ENCODE measurements around the gene SLC16A12.

- TF ChIP-seq USF1 (CRISPR knock-in tag; IDR thresholded peaks at IDR 0.05), result no peak
- no peak for TF ChIP-seq ATF3 (CRISPR knock-in tag; conservative IDR thresholded peaks at IDR 0.05)
- no peak for TF ChIP-seq STAT6 (CRISPR knock-in tag; conservative IDR thresholded peaks at IDR 0.05; ENCODE audit: low read depth)
- no peak for TF ChIP-seq CTCF (IDR thresholded peaks at IDR 0.05)
- no peak for TF ChIP-seq JUN (CRISPR knock-in tag; IDR thresholded peaks at IDR 0.05)
- no peak for TF ChIP-seq SP1 (CRISPR knock-in tag; conservative IDR thresholded peaks at IDR 0.05)
- TF ChIP-seq CBFB (CRISPR knock-in tag; IDR thresholded peaks at IDR 0.05; ENCODE audit: low read depth), result no peak
- no peak for TF ChIP-seq TCF7 (CRISPR knock-in tag; IDR thresholded peaks at IDR 0.05; ENCODE audit: low read depth)
- TF ChIP-seq GRHL2 (CRISPR knock-in tag; IDR thresholded peaks at IDR 0.05; ENCODE audit: insufficient replicate concordance, severe bottlenecking), result no peak
- no peak for TF ChIP-seq ZNF232 (CRISPR knock-in tag; IDR thresholded peaks at IDR 0.05)
- no peak for TF ChIP-seq ATF1 (CRISPR knock-in tag; IDR thresholded peaks at IDR 0.05)
These were observed 20.2 kb downstream of the SLC16A12 start for GRCh38 chr10:89515031-89515841.
